Measurements from ENCODE around the gene JAK2. TPM values are rescaled to one million over a fixed set of nuclear protein-coding genes. Genes with fewer than 3 reads are reported as not detected.

The JAK2 gene
- total RNA-seq, 3 donors from 2014 or later: 28.8 to 46.9 (median 35.4) TPM

- intact Hi-C loops (cut with DNase I; ENCODE audit: low total_unique reads): no loop called here
- no peak for DNase-seq (ENCODE audit: low spot score in 2 of 2)
- no peak overlapping the region for H3K4me3 ChIP-seq
- H3K4me1 ChIP-seq: no peaks in the 10 kb centered on the region
- H3K9me3 ChIP-seq: no peaks in the 10 kb centered on the region
- no peaks in the 10 kb centered on the region for H3K27me3 ChIP-seq
- no peak overlapping the region for H3K27ac ChIP-seq
- H3K36me3 ChIP-seq: no peaks in the 10 kb centered on the region
- TF ChIP-seq, protein P1, sequence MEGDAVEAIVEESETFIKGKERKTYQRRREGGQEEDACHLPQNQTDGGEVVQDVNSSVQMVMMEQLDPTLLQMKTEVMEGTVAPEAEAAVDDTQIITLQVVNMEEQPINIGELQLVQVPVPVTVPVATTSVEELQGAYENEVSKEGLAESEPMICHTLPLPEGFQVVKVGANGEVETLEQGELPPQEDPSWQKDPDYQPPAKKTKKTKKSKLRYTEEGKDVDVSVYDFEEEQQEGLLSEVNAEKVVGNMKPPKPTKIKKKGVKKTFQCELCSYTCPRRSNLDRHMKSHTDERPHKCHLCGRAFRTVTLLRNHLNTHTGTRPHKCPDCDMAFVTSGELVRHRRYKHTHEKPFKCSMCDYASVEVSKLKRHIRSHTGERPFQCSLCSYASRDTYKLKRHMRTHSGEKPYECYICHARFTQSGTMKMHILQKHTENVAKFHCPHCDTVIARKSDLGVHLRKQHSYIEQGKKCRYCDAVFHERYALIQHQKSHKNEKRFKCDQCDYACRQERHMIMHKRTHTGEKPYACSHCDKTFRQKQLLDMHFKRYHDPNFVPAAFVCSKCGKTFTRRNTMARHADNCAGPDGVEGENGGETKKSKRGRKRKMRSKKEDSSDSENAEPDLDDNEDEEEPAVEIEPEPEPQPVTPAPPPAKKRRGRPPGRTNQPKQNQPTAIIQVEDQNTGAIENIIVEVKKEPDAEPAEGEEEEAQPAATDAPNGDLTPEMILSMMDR (IDR thresholded peaks at IDR 0.05): no peak
- TF ChIP-seq POLR2A (IDR thresholded peaks at IDR 0.05): no peak
- no peak for TF ChIP-seq POLR2AphosphoS5 (IDR thresholded peaks at IDR 0.05)
Measured at GRCh38 chr9:5062631-5063030, 77.6 kb downstream of the JAK2 start.

DNA sequence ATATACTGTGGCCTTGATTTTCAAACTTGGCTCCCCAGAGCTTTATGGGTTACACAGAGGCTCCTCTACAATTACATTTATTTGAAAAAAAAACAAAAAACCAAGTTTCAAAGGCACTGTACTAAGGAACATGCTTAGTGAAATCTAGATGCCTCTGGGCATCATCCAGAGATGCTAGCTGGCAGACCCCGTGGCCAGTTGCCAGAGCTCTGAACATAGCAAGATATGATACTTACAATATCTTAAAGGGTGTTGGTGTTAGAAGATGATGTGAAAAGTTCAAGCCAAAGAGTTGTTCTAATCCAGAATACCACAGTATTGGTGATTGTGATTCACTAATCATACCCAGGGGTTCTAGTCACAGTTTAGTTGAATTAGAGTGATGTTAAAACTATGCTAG lies 87.8 kb downstream of the JAK2 start:
- no peaks in the 10 kb centered on the region for H3K9me3 ChIP-seq
- no peak overlapping the region for H3K4me3 ChIP-seq
- TF ChIP-seq POLR2AphosphoS5 (IDR thresholded peaks at IDR 0.05) (no peak), POLR2A (IDR thresholded peaks at IDR 0.05) (no peak)
- intact Hi-C loops (cut with DNase I; ENCODE audit: low total_unique reads): no loop called here
- DNase-seq (ENCODE audit: low spot score in 2 of 2): no peak
- H3K27ac ChIP-seq: no peak overlapping the region
- no peaks in the 10 kb centered on the region for H3K36me3 ChIP-seq
- H3K4me1 ChIP-seq: no peaks in the 10 kb centered on the region
- no peaks in the 10 kb centered on the region for H3K27me3 ChIP-seq

DNA sequence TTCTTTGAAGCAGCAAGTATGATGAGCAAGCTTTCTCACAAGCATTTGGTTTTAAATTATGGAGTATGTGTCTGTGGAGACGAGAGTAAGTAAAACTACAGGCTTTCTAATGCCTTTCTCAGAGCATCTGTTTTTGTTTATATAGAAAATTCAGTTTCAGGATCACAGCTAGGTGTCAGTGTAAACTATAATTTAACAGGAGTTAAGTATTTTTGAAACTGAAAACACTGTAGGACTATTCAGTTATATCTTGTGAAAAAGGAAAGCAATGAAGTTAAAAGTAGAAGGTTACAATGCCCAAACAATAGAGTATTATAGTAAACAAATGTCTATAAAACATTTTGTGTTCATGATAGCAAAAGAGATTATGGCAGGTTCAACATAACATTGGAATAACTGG lies 88.6 kb downstream of the JAK2 start:
- DNase-seq (ENCODE audit: low spot score in 2 of 2): no peak
- H3K27me3 ChIP-seq: no peaks in the 10 kb centered on the region
- TF ChIP-seq, protein P1 (IDR thresholded peaks at IDR 0.05): no peak
- TF ChIP-seq POLR2AphosphoS5 (IDR thresholded peaks at IDR 0.05) (no peak), POLR2A (IDR thresholded peaks at IDR 0.05) (no peak)
- no peaks in the 10 kb centered on the region for H3K36me3 ChIP-seq
- intact Hi-C loops (cut with DNase I; ENCODE audit: low total_unique reads): no loop called here
- H3K4me3 ChIP-seq: no peak overlapping the region
- H3K9me3 ChIP-seq: no peaks in the 10 kb centered on the region
- no peak overlapping the region for H3K27ac ChIP-seq
- H3K4me1 ChIP-seq: no peaks in the 10 kb centered on the region

- Histone ChIP-seq H3K36me3 (no peaks in the 10 kb centered on the region), H3K9me3 (no peaks in the 10 kb centered on the region), H3K4me3 (no peak overlapping the region), H3K27ac (no peak overlapping the region), H3K27me3 (no peaks in the 10 kb centered on the region), H3K4me1 (no peaks in the 10 kb centered on the region)
- no peak for DNase-seq (ENCODE audit: low spot score in 2 of 2)
- intact Hi-C loops (cut with DNase I; ENCODE audit: low total_unique reads): no loop called here
- TF ChIP-seq POLR2A (IDR thresholded peaks at IDR 0.05): no peak
Measured at GRCh38 chr9:5085993-5086392, 100.9 kb downstream of the JAK2 start.

DNA sequence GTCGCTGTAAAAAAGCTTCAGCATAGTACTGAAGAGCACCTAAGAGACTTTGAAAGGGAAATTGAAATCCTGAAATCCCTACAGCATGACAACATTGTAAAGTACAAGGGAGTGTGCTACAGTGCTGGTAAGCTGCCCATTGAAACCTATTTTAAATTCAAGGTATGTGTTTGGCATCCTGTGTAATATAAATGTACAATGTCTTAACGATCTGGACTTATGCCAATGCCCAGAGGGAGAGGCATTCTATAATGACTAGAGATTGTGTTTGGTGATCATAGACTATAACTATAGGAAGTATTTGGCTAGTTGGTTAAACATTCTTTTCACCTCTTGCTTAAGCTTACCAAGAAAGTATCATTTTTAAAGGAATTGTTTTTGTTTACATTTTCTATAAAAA lies 104.7 kb downstream of the JAK2 start:
- H3K9me3 ChIP-seq: no peaks in the 10 kb centered on the region
- H3K27ac ChIP-seq: no peak overlapping the region
- TF ChIP-seq POLR2A (IDR thresholded peaks at IDR 0.05): no peak
- no peak for TF ChIP-seq POLR2AphosphoS5 (IDR thresholded peaks at IDR 0.05)
- TF ChIP-seq, protein P1 (IDR thresholded peaks at IDR 0.05): no peak
- H3K36me3 ChIP-seq: no peaks in the 10 kb centered on the region
- DNase-seq (ENCODE audit: low spot score in 2 of 2): no peak
- H3K4me1 ChIP-seq: no peaks in the 10 kb centered on the region
- no peak overlapping the region for H3K4me3 ChIP-seq
- intact Hi-C loops (cut with DNase I; ENCODE audit: low total_unique reads): loop anchor here (2.0 kb wide), 1 partner anchor 21 kb away; no protein-coding TSS in a partner anchor
- no peaks in the 10 kb centered on the region for H3K27me3 ChIP-seq

DNA sequence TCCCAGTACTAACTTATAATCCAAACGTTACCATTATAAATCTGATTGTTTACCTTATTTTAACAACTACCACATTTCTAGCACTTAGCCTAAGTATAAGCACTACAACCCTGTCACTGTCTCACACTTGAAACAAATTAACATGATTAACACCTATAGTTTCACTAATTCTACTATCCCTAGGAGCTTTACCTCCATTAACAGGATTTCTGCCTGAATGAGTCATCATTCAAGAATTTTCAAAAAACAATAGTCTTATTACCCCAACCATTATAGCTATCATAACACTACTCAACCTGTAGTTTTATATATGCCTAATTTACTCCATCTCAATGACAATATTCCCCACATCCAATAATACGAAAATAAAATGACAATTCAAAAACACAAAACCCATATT lies 110.7 kb downstream of the JAK2 start:
- H3K4me1 ChIP-seq: no peaks in the 10 kb centered on the region
- TF ChIP-seq POLR2A (IDR thresholded peaks at IDR 0.05) (no peak), POLR2AphosphoS5 (IDR thresholded peaks at IDR 0.05) (no peak)
- TF ChIP-seq, protein P1 (IDR thresholded peaks at IDR 0.05): no peak
- no peaks in the 10 kb centered on the region for H3K36me3 ChIP-seq
- no peak for DNase-seq (ENCODE audit: low spot score in 2 of 2)
- no peaks in the 10 kb centered on the region for H3K9me3 ChIP-seq
- H3K4me3 ChIP-seq: no peak overlapping the region
- H3K27ac ChIP-seq: no peak overlapping the region
- no peaks in the 10 kb centered on the region for H3K27me3 ChIP-seq
- intact Hi-C loops (cut with DNase I; ENCODE audit: low total_unique reads): no loop called here
